Breast epithelium (tissue), 3 donors: Measurements from ENCODE around the gene SF1.

Source experiments
- CTCF ChIP-seq, 3 donors: fragments of 450-650 bp; IDR thresholded peaks; one replicate each; pipeline ENCODE4 v1.5.1; 2016 to 2017; ENCODE audit warnings: antibody characterized with exemption in 3 of 3, mild to moderate bottlenecking in 3 of 3, moderate library complexity in 3 of 3
- POLR2A ChIP-seq: fragments of 450-650 bp; IDR thresholded peaks from one replicate; pipeline ENCODE4 v1.6.1; 2016; ENCODE audit warnings: antibody characterized with exemption, mild to moderate bottlenecking, moderate library complexity
- POLR2AphosphoS5 ChIP-seq, 3 donors: sonication (generic); formaldehyde crosslinking; IDR thresholded peaks; one replicate each; pipeline ENCODE4 v1.6.1; 2017; ENCODE audit warnings: antibody characterized with exemption in 3 of 3

DNA sequence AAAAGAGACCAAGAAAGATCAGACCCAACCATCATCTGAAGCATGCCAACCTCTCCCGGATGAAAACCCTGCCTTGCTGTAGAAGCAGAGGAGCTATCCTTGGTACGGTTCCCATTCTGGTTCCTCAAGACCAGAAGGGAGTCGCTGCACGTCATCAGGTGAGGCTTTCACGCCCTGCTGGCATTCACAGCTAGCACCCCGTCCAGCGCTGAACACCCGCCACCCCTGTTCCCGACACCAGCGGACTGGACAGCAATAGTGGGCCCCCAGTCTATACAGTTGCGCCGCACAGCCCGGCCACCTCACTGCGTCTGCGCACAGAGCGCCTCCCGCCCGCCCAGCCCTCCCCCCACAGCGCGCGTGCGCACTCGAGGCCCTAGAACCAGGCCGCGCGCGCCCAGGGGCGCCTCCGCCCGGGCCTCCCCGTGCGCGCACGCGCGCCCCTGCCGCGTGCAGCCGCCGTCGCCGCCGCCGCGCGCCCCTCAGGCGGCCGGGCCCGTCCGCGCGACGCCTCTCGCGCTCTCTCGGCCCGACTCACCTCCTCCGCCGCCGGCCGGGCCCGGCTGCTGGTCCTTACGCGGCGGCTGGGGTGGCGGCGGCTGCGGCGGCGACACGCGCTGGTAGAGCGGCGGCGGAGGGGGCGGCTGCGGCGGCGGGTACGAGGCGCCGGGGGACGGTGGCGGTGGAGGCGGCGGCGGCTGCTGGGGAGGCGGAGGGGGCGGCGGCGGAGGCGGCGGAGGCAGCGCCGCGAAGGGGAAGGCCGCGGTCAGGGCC lies 706 bp downstream of the SF1 start:
- TF ChIP-seq CTCF (IDR thresholded peaks at IDR 0.05), result no peak
- TF ChIP-seq POLR2AphosphoS5 (IDR thresholded peaks at IDR 0.05), result peak in 1 of 3 donors; percentile 44
- TF ChIP-seq POLR2A, result no peak
